NCI-H2171 (cell line): Measurements from ENCODE around the gene SEBOX.
A peak's percentile ranks its signal among the peaks of the same experiment; 100 is the strongest.

Experiments used
- DNase-seq: peaks from one replicate; lab custom pipeline; 2025; lab: John Stamatoyannopoulos, UW

SEBOX gene

GRCh38 chr17:28368306-28368831 lies 3.4 kb upstream of the SEBOX start:
- no peak for DNase-seq

GRCh38 chr17:28367641-28368305 lies 2.8 kb upstream of the SEBOX start:
- DNase-seq, result no peak

- no peak for DNase-seq
Observed at GRCh38 chr17:28366605-28367004, 1.6 kb upstream of the SEBOX start.

GRCh38 chr17:28365487-28365886 lies 488 bp upstream of the SEBOX start:
- DNase-seq, result peak; percentile 25

- no peak for DNase-seq
Observed at GRCh38 chr17:28363776-28364650, 986 bp downstream of the SEBOX start.

- DNase-seq, result no peak
Observed at GRCh38 chr17:28363186-28363585, 1.8 kb downstream of the SEBOX start.

GRCh38 chr17:28357901-28358197 lies 7.2 kb downstream of the SEBOX start:
- DNase-seq, result peak; percentile 35

GRCh38 chr17:28357061-28357900 lies 7.7 kb downstream of the SEBOX start, which contains the start of gene POLDIP2:
Gene POLDIP2 (minus strand): TSS chr17:28357527. CDS start chr17:28357448, 79 bp downstream.
- DNase-seq, result peak; percentile 95

GRCh38 chr17:28350271-28350670 lies 14.7 kb downstream of the SEBOX start:
- DNase-seq, result no peak

- no peak for DNase-seq
Observed at GRCh38 chr17:28348979-28349378, 16.0 kb downstream of the SEBOX start.

GRCh38 chr17:28347261-28347891 lies 17.6 kb downstream of the SEBOX start:
- no peak for DNase-seq

GRCh38 chr17:28346746-28347246 lies 18.2 kb downstream of the SEBOX start:
- no peak for DNase-seq

- no peak for DNase-seq
Observed at GRCh38 chr17:28346199-28346580, 18.8 kb downstream of the SEBOX start.

GRCh38 chr17:28345419-28346198 lies 19.4 kb downstream of the SEBOX start:
- DNase-seq, result no peak

- DNase-seq, result no peak
Observed at GRCh38 chr17:28344435-28344901, 20.5 kb downstream of the SEBOX start.

- DNase-seq, result no peak
Observed at GRCh38 chr17:28344011-28344410, 21.0 kb downstream of the SEBOX start.

- no peak for DNase-seq
Observed at GRCh38 chr17:28343491-28343932, 21.5 kb downstream of the SEBOX start.

GRCh38 chr17:28342313-28342712 lies 22.7 kb downstream of the SEBOX start:
- DNase-seq, result no peak

GRCh38 chr17:28341516-28341915 lies 23.5 kb downstream of the SEBOX start:
- no peak for DNase-seq

- no peak for DNase-seq
Observed at GRCh38 chr17:28340374-28340773, 24.6 kb downstream of the SEBOX start.

- DNase-seq, result no peak
Observed at GRCh38 chr17:28339431-28339830, 25.6 kb downstream of the SEBOX start.
